HL-60 (cell line): ENCODE results near the gene FARP1.

Experiments
- GABPA ChIP-seq: IDR thresholded peaks from 2 replicates; pipeline ENCODE4 v1.6.1; 2012; ENCODE audit warnings: low read depth
- TF ChIP-seq, protein P1 (sequence below): IDR thresholded peaks from one replicate; pipeline ENCODE4 v1.5.1; 2011; ENCODE audit warnings: low read length, control low read depth, inconsistent platforms; ENCODE audit not compliant: insufficient read depth
- TF ChIP-seq, protein P2 (sequence below): IDR thresholded peaks from 2 replicates; pipeline ENCODE4 v1.6.1; 2012; ENCODE audit warnings: low read depth; ENCODE audit not compliant: insufficient replicate concordance

DNA sequence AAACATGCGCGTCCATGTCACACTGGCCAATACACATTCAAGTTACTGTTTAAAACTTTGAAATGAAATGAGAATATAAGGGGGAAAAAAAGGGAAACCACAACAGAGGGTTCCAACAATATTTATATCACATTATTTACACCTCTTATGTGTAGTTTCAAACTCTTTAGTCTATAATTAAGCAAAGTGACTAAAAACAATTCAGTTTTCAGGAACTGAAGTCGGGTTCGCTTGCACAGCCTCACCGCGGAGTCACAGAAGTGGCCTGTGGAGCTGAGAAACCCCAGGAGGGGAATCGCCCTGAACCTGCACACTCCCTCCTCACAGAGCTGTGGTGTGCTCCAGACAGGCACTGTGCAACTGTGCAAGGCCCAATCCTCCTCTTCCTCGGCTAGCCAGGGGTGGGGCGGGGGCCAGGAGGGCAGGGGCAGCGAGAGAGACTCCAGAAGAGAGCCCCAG, 358.1 kb downstream of the FARP1 start:
- TF ChIP-seq, protein P1, sequence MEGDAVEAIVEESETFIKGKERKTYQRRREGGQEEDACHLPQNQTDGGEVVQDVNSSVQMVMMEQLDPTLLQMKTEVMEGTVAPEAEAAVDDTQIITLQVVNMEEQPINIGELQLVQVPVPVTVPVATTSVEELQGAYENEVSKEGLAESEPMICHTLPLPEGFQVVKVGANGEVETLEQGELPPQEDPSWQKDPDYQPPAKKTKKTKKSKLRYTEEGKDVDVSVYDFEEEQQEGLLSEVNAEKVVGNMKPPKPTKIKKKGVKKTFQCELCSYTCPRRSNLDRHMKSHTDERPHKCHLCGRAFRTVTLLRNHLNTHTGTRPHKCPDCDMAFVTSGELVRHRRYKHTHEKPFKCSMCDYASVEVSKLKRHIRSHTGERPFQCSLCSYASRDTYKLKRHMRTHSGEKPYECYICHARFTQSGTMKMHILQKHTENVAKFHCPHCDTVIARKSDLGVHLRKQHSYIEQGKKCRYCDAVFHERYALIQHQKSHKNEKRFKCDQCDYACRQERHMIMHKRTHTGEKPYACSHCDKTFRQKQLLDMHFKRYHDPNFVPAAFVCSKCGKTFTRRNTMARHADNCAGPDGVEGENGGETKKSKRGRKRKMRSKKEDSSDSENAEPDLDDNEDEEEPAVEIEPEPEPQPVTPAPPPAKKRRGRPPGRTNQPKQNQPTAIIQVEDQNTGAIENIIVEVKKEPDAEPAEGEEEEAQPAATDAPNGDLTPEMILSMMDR = no peak
- TF ChIP-seq, protein P2, sequence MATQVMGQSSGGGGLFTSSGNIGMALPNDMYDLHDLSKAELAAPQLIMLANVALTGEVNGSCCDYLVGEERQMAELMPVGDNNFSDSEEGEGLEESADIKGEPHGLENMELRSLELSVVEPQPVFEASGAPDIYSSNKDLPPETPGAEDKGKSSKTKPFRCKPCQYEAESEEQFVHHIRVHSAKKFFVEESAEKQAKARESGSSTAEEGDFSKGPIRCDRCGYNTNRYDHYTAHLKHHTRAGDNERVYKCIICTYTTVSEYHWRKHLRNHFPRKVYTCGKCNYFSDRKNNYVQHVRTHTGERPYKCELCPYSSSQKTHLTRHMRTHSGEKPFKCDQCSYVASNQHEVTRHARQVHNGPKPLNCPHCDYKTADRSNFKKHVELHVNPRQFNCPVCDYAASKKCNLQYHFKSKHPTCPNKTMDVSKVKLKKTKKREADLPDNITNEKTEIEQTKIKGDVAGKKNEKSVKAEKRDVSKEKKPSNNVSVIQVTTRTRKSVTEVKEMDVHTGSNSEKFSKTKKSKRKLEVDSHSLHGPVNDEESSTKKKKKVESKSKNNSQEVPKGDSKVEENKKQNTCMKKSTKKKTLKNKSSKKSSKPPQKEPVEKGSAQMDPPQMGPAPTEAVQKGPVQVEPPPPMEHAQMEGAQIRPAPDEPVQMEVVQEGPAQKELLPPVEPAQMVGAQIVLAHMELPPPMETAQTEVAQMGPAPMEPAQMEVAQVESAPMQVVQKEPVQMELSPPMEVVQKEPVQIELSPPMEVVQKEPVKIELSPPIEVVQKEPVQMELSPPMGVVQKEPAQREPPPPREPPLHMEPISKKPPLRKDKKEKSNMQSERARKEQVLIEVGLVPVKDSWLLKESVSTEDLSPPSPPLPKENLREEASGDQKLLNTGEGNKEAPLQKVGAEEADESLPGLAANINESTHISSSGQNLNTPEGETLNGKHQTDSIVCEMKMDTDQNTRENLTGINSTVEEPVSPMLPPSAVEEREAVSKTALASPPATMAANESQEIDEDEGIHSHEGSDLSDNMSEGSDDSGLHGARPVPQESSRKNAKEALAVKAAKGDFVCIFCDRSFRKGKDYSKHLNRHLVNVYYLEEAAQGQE = no peak
- TF ChIP-seq GABPA = no peak
